ENCODE measurements around the gene ZBED1.
"Not testable (repeated sequence)": the region's sequence is repeated elsewhere in the genome, so short reads cannot be mapped to it uniquely, and the experiment has no call there.

ZBED1 gene

GRCh38 chrX:2481597-2481996, 19.2 kb downstream of the ZBED1 start:
- H3K4me3 ChIP-seq (ENCODE audit: low read depth, low read length); DNase-seq (ENCODE audit: low read depth): not testable (repeated sequence)

DNA sequence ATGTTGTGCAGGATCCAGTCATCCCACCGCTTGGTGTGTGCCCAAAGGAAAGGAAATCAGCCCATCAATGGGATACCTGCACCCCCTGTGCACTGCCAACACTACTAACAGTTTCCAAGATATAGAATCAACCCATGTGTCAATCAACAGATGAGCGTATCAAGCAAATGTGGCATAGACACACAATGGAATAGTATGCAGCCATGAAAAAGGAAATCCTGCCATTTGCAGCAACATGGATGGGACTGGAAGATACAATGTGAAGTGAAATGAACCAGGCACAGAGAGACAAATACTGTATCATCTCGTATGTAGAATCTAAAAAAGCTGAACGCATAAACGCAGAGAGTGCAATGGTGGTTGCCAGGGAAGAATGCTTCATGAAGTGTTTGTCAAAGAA, 20.8 kb downstream of the ZBED1 start:
- H3K4me3 ChIP-seq (ENCODE audit: low read depth, low read length); DNase-seq (ENCODE audit: low read depth): not testable (repeated sequence)

- no peak overlapping the region for H3K4me3 ChIP-seq (ENCODE audit: low read depth, low read length)
- DNase-seq (ENCODE audit: low read depth): no peak
Measured at GRCh38 chrX:2479420-2479780, 21.4 kb downstream of the ZBED1 start.

- H3K4me3 ChIP-seq (ENCODE audit: low read depth, low read length): no peak overlapping the region
- DNase-seq (ENCODE audit: low read depth): no peak
Measured at GRCh38 chrX:2478546-2479419, 22.0 kb downstream of the ZBED1 start.

- not testable (repeated sequence) for DNase-seq (ENCODE audit: low read depth); H3K4me3 ChIP-seq (ENCODE audit: low read depth, low read length)
Measured at GRCh38 chrX:2477313-2477712, 23.5 kb downstream of the ZBED1 start.

- H3K4me3 ChIP-seq (ENCODE audit: low read depth, low read length): no peak overlapping the region
- no peak for DNase-seq (ENCODE audit: low read depth)
Measured at GRCh38 chrX:2474963-2475726, 25.6 kb downstream of the ZBED1 start.

DNA sequence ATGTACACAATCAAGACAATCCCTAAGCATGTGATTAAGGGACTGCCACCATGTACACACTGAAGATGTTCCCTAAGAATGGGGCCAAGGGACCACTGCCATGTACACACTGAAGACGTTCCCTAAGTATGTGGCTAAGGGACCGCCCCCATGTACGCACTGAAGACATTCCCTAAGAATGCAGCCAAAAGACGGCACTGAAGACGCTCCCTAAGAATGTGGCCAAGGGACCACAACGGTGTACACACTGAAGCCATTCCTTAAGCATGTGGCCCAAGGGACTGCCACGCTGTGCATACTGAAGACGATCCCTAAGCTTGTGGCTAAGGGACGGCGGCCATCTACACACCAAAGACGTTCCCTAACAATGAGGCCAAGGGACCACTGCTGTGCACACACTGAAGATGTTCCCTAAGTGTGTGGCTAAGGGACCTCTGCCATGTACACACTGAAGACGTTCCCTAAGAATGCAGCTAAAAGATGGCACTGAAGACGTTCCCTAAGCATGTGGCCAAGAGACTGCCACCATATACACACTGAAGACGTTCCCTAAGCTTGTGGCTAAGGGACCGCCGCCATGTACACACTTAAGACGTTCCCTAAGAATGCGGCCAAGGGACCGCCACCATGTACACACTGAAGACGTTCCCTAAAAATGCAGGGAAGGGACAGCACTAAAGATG, 26.4 kb downstream of the ZBED1 start:
- no peak overlapping the region for H3K4me3 ChIP-seq (ENCODE audit: low read depth, low read length)
- DNase-seq (ENCODE audit: low read depth): no peak

DNA sequence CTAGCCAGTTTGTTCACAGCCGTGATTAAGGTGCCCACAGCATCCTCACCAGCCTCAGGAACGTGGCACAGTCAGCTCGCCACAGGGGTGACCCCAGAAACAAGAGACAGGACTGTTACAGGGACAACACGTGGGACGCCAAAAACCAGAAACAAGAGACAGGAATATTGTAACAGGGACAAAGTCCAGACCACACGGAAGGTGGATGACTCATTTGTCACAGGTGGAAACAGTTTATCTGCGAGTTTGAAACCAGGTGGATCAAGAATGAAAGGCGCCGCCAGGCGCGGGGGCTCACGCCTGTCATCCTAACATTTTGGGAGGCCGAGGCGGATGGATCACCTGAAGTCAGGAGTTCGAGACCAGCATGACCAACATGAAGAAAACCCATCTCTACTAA, 27.7 kb downstream of the ZBED1 start:
- not testable (repeated sequence) for DNase-seq (ENCODE audit: low read depth); H3K4me3 ChIP-seq (ENCODE audit: low read depth, low read length)

- DNase-seq (ENCODE audit: low read depth): no peak
Measured at GRCh38 chrX:2471641-2472040, 29.1 kb downstream of the ZBED1 start.

DNA sequence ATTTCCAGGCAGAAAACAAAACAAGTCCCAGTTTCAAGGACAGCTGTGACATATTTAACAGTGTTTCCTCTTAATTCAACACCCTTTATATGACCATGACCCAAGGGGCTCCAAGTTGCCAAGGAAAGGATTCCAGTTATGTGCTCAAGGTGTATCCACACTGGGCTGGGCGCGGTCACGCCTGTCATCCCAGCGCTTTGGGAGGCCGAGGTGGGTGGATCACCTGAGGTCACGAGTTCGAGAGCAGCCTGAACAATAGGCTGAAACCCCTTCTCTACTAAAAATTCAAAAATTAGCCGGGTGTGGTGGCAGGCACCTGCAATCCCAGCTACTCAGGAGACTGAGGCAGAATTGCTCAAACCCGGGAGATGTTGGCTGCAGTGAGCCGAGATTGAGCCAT, 29.6 kb downstream of the ZBED1 start:
- DNase-seq (ENCODE audit: low read depth); H3K4me3 ChIP-seq (ENCODE audit: low read depth, low read length): not testable (repeated sequence)

More at GRCh38 chrX:2471641-2472040, 29.1 kb downstream of the ZBED1 start:
- H3K4me3 ChIP-seq (ENCODE audit: low read depth, low read length): no peak overlapping the region

- not testable (repeated sequence) for DNase-seq (ENCODE audit: low read depth); H3K4me3 ChIP-seq (ENCODE audit: low read depth, low read length)
Measured at GRCh38 chrX:2469852-2470251, 30.9 kb downstream of the ZBED1 start.

GRCh38 chrX:2469196-2469685, 31.5 kb downstream of the ZBED1 start:
- no peak for DNase-seq (ENCODE audit: low read depth)
- no peak overlapping the region for H3K4me3 ChIP-seq (ENCODE audit: low read depth, low read length)

DNA sequence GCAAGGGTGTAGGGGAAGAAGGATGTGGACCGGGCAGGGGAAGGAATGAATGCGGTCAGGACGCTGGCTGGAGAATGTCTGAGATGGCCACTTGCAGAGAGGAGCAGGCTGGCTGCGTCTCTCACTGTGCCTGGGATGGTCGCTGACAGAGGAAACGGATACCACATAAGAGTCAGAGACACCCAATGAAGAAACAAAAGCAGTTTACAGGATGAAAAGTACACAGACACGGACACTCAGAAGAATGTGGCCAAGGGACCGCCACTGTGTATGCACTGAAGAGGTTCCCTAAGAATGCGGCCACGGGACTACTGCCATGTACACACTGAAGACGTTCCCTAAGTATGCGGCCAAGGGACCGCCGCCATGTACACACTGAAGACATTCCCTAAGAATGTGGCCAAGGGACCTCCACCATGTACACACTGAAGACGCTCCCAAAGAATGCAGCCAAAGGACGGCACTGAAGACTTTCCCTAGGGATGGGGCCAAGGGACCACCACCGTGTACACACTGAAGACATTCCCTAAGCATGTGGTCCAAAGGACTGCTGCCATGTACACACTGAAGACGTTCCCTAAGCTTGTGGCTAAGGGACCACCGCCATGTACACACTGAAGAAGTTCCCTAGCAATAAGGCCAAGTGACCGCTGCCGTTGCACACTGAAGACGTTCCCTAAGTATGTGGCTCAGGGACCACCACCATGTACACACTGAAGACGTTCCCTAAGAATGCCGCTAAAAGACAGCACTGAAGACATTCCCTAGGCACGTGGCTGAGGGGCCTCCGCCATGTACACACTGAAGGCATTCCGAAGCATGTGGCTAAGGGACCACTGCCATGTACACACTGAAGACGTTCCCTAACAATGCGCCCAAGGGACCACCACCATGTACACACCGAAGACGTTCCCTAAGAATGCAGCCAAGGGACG, 32.2 kb downstream of the ZBED1 start:
- no peak for DNase-seq (ENCODE audit: low read depth)
- no peak overlapping the region for H3K4me3 ChIP-seq (ENCODE audit: low read depth, low read length)

DNA sequence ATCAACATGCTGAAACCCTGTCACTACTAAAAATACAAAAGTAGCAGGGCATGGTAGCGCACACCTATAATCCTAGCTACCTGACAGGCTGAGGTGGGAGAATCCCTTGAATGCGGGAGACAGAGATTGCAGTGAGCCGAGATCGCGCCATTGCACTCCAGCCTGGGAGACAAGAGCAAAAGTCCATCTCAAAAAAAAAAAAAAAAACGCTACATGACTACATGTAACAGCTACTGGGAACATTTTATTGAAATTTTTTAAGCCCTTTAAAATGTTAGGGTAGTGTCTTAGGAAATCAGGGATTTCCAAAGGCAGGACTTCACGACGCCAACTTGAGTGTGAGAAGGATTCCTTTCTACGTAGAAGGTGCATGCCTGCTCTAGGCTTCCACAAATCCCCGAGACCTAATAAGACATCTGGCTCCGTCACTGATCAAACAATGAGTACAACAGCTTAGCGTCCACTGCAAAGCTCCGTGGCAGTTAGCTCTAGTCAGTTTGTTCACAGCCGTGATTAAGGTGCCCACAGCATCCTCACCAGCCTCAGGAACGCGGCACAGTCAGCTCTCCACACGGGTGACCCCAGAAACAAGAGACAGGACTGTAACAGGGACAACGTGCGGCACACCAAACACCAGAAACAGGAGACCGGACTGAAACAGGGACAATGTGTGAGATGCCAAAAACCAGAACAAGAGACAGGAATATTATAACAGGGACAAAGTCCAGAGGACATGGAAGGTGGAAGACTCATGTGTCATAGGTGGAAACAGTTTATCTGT, 33.7 kb downstream of the ZBED1 start:
- H3K4me3 ChIP-seq (ENCODE audit: low read depth, low read length): no peak overlapping the region

DNA sequence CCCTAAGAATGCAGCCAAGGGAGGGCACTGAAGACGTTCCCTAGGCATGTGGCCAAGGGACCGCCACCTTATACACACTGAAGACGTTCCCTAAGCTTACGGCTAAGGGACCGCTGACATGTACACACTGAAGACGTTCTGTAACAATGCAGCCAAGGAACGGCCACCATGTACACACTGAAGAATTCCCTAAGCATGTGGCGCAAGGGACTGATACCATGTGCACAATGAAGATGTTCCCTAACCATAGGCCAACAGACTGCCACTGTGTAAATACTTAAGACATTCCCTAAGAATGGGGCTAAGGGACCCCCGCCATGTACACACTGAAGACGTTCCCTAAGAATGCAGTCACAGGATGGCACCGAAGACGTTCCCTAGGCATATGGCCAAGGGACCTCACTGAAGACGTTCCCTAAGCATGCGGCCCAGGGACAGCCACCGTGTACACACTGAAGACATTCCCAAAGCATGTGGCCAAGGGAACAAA, 36.1 kb downstream of the ZBED1 start:
- DNase-seq (ENCODE audit: low read depth): no peak

More for the DNA sequence above, 33.7 kb downstream of the ZBED1 start:
- no peak for DNase-seq (ENCODE audit: low read depth)

DNA sequence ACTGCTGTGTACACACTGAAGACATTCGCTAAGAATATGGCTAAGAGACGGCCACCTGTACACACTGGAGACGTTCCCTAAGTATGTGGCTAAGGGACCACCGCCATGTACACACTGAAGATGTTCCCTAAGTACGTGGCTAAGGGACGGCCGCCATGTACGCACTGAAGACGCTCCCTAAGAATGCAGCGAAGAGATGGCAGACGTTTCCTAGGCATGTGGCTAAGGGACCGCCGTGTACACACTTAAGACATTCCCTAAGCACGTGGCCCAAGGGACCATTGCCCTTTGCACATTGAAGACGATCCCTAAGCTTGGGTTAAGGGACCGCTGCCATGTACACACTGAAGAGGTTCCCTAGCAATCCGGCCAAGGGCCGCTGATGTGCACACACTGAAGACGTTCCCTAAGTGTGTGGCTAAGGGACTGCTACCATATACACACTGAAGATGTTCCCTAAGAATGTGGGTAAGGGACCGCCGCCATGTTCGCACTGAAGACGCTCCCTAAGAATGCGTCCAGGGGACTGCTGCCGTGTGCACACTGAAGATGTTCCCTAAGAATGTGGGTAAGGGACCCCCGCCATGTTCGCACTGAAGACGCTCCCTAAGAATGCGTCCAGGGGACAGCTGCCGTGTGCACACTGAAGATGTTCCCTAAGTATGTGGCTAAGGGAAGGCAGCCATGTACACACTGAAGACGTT, 36.7 kb downstream of the ZBED1 start:
- no peak overlapping the region for H3K4me3 ChIP-seq (ENCODE audit: low read depth, low read length)
- DNase-seq (ENCODE audit: low read depth): no peak

More for the DNA sequence above, 36.1 kb downstream of the ZBED1 start:
- H3K4me3 ChIP-seq (ENCODE audit: low read depth, low read length): no peak overlapping the region

GRCh38 chrX:2463481-2463880, 37.3 kb downstream of the ZBED1 start:
- DNase-seq (ENCODE audit: low read depth); H3K4me3 ChIP-seq (ENCODE audit: low read depth, low read length): not testable (repeated sequence)
